Stimulated activated CD4-positive, alpha-beta T cell treated with anti-CD3 and anti-CD28 coated beads, Interleukin-4, amount 100 ng/mL, for 1 hour (primary cell): ENCODE results near the gene MEIOC.
A peak's percentile ranks its signal among the peaks of the same experiment; 100 is the strongest.
"Not testable (repeated sequence)": the region's sequence is repeated elsewhere in the genome, so short reads cannot be mapped to it uniquely, and the experiment has no call there.

Source experiments
- DNase-seq: peaks from one replicate; pipeline ENCODE4 v3.0.0-alpha.2; 2020

The MEIOC gene

DNA sequence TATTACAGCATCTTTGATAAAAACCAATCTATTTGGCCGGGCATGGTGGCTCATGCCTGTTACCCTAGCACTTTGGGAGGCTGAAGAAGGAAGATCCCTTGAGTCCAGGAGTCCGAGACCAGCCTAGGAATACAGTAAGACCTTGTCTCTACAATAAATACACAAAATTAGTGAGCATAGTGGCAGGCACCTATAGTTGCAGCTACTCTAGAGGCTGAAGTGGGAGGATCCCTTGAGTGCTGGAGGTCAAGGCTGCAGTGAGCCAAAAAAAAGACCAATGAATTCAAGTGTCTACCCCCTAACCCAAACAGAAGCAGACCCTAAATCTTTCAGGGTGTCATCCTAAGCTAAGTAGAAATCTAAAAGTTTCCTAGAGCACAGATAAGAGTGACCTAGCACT, 7.3 kb upstream of the MEIOC start:
- DNase-seq, result no peak

DNA sequence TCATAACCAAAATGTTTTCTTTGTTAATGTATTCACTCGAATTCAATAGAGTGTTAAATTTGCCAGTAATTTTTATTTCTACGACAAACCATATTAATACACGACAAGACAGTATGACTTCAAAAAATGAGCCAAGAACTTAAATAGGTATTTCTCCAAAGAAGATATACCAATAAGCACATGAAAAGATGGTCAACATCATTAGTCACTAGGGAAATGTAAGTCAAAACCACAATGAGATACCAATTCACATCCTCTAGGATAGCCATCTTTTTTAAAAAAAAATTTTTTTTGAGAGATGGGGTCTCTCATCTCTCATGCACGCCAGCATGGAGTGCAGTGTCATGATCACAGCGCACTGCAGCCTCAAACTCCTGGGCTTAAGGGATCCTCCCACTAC, 5.0 kb upstream of the MEIOC start:
- no peak for DNase-seq

DNA sequence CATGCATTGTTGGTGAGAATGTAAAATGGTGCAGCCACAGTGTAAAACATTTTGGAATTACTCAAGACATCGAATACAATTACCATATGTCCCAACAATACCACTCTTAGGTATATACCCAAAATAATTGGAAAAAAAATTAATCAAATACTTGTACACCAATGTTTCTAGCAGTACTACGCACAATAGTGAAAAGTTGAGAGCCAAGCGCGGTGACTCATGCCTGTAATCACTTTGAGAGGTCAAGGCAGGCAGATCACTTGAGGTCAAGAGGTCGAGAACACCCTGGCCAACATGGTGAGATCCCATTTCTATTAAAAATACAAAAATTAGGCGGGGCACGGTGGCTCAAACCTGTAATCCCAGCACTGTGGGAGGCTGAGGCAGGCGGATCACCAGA, 3.5 kb upstream of the MEIOC start:
- DNase-seq, result no peak

DNA sequence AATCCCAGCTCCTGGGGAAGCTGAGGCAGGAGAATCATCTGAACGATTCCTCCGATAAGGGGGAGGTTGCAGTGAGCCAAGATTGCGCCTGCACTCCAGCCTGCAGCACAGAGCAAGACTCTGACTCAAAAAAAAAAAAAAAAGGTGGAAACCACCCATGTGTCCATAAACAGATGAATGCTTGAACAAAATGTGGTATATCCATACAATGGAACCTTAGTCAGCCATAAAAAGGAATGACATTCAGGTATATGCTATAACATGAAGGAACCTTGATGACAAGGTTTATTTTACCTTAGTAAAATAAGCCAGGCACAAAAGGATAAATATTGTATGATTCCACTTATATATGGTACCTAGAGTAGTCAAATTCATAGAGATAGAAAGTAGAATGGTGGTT, 2.9 kb upstream of the MEIOC start:
- DNase-seq, result no peak

DNA sequence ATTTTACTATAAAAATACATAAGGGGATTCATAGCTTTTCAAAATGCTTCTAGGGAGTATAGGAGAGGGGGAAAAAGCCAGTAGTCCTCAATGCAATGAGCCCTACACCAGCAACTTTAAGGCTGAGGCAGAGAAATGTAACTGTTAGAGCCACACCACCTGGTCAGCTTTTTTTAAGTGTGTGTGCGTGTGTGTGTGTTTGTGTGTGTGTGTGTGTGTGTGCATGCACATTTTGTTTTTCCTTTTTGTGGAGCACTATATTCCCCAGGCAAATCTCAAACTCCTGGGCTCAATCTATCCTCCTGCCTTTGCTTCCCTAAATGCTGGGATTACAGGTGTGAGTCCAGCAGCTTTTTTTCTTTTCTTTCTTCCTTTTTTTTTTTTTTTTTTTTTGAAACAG, 2.3 kb upstream of the MEIOC start:
- DNase-seq, result no peak

DNA sequence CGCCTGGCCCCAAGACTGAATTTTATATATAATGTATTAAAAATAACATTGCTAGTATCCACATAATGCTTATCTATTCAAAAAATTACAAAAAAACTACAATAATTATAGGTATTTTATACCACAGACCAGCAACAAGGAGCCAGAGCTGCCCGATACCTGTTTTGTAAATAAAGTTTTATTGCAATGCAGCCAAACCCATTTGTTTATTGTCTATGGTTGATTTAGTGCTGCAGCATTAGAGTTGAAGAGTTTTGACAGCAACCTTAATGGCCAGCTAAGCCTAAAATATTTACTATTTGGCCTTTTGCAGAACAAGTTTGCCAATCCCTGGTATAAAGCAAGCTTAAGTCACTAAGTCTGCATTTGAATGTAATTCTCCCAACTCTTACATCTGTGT, 5.6 kb downstream of the MEIOC start:
- no peak for DNase-seq

DNA sequence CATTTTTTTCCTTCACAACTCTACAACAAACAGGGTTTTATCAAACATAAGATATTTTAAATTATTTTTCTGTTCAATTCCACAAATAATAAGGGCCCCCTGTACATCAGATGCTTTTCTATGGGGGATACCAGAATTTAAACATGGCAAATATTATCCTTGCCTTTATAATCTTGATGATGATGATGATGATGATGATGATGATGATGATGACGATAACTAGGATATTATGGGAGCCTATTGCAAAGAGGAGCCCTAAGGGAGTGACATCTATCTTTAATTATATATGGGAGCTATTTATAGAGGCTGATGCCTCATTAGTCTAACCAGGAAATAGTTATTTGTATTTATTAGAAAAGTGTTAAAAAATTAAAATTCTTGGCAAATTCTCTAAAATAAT, 6.8 kb downstream of the MEIOC start:
- DNase-seq, result no peak

DNA sequence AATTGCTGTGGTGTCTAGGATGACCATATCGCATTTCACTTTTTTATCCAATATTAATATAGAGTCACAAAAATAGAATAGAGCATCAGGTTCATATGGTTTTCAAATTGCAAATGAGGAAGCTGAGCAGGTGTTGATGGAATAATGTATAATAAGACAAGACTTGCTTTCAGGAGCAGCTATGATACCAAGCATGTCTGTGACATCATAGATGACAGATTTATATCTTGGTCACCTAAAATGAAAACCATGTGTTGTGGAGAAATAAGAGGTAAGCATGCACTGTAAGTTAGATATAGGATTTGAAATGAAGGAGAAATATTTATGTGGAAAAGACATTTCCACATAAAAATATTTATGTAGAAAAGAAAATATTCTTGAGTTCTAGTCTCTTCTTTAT, 8.6 kb downstream of the MEIOC start:
- DNase-seq, result no peak

DNA sequence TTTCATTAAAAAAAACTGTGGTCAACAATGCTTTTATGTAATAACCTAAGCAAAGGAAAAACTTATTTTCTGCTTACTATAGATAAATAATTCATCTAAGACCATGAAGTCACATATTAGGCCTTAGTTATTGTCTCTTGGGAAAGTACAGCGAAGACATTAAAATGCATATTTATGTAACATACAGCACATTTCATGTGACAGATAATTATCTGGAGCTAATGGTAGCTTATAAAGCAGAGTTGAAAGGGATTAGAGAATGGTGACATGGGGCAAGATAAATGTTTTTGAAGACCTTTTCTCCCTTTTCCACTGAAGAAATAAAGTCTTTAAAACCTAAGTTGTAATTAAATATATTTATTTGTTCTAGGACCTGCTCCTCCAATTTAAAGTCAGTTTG, 9.7 kb downstream of the MEIOC start:
- no peak for DNase-seq

DNA sequence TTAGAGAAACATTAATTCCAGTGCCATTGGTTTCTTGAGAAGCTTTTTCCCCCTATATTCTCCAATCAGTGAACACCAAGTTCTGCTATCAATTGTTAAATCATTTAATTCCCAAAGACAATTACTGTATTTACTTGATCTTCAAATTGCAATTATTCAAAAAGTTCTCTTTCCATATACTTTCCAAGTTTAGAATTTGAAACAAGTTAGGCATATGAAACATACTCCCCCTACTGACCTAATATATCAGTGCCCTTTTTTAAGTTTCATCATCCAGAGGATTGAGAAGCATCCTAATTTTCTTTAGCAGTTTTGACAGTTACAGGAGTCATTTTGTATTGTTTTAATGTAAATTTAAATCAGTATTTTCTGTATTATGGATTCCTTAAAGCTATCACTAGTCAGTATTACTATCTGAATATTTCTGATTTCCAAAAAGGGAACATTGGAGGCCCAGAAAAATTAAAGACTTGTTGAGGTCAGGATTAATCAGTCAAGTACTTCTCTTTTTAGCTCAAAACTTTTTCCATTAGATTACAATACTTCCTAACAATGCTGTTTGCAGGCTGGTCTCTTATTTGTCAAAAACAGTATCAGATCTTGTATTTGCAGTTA, 16.3 kb downstream of the MEIOC start:
- no peak for DNase-seq

DNA sequence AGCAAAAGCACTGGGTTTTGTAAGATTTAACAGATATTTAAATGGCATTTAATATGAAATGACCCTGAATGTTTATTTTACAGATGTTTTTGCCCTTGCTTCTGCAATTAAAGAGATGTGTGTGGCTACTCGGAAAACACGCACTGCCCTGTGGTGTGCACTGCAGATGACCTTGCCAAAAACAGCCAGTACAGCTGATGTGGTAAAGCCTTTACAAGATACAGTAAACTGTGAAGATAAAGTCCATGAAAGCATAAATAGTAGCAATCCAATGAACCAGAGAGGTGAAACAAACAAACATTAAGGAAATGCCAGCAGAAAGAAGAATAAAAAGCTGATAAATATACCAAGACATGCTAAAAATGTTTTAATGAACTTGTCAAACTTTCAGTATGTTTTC, 17.6 kb downstream of the MEIOC start:
- DNase-seq, result no peak

DNA sequence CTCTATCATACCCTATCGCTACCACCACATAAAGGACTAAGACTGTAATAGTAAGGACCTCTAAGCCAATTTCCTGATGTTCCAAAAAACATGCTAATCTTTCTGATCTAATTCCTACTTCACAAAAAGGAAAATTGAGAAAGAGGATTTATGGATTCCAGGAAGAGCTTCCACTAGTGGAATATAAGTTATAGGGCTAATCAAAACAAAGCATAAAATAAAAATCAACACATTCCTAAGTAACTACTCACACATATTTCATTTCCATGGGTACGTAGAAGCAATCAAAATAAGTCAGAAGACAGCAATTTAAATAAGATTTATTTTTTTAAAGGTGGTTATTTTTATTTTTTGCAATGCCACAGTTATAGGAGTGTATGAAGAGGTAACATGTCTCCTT, 20.9 kb downstream of the MEIOC start:
- no peak for DNase-seq

DNA sequence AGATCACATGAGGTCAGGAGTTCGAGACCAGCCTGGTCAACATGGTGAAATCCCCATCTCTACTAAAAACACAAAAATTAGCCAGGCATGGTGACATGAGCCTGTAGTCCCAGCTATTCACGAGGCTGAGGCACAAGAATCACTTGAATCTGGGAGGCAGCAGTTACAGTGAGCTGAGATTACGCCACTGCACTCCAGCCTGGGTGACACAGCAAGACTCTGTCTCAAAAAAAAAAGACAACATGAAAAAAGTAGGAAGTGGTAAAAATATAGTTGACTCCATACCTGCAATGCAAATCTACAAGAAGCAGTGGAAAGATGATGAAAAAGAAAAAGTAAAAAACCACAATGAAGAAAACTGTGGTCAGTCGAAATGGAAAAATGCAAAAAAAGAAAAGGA, 27.0 kb downstream of the MEIOC start:
- DNase-seq, result not testable (repeated sequence)

DNA sequence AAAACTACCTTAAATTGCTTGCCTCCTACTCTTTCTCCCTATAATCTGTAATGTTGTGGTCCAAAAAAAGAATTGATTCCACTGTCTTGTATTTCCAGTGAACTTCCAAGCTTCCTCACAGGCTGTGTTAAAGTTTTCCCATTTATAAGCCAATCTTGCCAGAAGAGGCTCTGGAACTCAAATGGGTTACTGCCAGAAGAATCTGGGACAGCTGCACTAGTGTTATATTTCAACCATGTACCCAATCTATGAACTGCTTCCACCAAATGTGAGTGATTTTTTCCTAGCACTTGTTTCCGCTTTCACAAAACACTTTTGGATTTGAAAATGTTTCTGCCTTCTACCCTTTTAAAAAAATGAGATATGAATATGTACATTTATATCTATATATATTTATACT, 31.5 kb downstream of the MEIOC start:
- no peak for DNase-seq

DNA sequence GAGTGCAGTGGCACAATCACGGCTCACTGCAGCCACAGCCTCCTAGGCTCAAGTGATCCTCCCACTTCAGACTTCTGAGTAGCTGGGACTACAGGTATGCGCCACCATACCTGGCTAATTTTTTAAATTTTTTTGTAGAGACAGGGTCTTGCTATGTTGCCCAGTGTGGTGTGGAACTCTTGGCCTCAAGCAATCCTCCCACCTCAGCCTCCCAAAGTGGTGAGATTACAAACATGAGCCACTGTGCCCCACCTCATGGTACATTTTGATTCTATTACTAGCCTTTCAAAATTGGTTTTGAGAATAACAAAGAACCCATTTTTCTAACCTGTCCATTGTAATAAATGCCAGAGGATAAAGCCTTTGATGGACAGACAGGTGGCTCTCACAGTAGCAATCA, 31.9 kb downstream of the MEIOC start:
- DNase-seq, result no peak

DNA sequence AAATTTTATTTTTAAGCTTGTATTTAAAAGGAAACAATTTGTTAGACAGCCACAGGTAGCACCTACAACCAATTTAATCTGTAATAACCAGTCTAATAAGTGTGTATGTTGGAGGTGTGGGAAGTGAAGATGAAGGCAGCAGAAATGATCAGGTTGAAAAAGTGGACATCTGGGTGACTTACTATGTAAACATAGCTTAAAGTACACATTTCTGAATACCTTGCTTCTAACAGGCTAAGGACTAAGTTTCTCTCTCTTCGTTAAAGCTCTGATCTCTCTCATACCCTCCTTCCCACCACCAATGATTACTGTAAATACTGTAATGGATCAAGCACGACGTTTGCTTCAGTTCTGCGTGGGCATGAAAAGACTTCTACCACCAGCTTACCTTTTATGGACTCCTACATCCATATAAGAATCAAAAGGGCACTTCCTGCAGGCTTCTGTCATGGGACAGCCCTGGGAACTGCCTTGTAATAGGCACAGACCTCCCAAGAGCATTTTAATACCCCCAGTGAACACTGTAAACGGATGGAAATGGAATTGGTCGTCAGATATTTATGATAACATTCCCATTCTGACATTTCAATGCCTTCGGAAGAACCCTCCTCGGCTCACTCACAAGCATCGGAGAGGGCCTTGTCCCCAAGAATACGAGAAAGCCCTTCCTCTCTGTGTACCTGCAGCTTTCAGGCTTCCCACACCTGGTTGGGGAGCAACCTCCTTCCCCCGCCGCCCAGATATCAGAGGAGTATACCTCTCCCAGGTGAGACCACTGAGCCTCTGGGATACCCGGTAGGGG, 32.6 kb downstream of the MEIOC start:
- DNase-seq, result no peak

DNA sequence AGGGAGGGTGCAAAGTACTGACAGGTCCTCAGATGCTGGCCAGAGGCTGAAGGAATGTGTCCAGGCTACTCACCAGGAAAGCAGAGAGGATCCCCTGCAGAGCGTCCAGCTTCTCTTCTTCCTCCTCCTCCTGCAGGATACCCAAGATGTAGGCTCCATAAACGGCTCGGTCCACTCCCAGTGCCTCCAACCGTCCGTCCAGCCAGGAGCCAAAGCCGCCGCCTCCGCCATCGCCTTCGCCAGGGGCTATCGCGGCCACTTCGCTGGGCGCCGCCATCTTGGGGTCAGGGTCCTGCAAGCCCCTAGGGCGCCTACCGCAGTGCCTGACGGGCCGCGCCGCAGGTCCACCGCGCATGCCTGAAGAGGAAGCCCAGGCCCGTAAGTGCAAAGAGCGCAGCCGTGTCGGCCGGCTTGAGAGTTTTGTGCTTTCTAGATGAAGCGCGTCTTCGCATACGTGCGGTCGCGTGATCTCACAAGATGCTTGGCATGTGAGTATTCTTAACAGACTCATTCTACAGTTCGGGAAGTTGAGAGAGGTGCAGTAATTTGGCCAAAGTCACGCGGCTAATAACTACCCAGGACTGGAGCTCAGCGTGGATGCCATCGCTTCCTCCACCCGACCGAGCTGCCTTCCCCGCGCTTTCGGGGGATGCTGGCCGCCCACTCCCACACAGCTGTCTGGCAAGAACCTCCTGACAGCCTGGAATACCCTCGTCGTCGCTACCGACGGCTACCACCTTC, 33.4 kb downstream of the MEIOC start, which contains the start of gene CCDC43:
CCDC43 (minus strand) TSS at position 300 of the 741 bp plus-strand sequence; CDS start at position 277, 23 bp downstream.
- DNase-seq, result peak; percentile 91

DNA sequence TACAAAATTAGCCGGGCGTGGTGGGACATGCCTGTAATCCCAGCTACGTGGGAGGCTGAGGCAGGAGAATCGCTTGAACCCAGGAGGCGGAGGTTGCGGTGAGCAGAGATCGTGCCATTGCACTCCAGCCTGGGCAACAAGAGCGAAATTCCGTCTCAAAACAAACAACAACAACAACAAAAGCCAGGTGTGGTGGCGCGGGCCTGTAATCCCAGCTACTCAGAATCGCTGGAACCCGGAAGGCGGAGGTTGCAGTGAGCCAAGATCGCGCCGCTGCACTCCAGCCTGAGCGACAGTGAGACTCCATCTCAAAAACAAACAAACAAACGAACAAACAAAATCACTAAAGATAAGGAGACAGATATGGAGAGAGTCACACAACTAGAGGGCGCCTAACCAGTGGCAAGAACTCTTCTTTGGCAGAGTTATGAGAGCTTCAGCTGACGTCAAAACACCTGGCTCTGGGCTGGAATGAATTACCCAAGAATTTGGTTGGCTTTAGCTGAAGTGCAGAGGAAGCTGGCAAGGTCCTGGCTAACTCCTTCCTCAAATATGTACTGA, 34.6 kb downstream of the MEIOC start:
- not testable (repeated sequence) for DNase-seq

DNA sequence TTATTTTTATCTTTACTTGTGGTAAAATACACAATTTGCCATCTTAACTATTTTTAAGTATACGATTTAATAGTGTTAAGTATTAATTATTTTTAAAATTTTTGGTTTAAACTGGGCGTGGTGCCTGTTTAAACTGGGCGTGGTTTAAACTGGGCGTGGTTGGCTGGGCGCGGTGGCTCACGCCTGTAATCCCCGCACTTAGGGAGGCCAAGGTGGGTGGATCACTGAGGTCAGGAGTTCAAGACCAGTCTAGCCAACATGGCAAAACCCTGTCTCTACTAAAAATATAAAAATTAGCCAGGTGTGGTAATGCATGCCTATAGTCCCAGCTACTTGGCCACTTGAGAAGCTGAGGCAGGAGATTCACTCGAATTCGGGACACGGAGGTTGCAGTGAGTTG, 37.3 kb downstream of the MEIOC start:
- no peak for DNase-seq

DNA sequence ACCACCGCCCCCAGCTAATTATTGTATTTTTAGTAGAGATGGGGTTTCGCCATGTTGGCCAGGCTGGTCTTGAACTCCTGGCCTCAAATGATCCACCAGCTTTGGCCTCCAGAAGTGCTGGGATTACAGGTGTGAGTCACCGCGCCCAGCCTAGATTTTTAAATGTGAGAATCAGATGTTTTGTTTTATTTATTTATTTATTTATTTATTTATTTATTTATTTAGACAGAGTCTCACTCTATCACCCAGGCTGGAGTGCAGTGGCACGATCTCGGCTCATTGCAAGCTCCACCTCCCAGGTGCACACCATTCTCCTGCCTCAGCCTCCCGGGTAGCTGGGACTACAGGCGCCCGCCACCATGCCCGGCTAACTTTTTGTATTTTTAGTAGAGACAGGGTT, 44.0 kb downstream of the MEIOC start:
- DNase-seq, result not testable (repeated sequence)

DNA sequence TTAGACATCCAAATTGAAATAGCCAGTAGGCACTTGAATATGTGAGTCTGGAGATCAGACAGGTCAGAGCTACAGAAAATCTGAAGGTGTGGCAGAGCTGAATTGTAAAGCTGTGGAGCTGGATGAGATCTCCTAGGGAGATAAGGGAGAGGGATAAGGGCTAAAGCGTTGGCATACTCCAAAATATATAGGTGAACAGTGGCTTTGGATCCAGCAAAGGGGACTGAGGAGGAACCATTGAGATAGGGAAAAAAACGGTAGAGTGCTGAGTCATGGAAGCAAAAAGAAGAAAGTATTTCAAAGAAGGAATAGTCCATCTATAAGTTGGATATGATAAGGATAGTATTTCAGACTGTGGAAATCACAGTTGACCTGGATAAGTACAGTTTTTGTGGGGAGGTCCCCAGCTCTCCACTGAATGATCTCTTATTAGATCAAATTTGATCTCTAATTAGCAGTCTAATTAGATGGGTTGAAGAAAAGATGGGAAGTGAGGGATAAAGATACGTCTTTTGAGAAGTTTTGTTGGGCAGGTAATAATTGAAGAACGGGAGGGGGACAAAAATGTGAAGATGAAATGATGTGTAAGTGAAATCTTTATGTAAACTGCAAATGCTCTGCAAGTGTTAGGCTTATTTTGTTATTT, 51.6 kb downstream of the MEIOC start:
- DNase-seq, result no peak

DNA sequence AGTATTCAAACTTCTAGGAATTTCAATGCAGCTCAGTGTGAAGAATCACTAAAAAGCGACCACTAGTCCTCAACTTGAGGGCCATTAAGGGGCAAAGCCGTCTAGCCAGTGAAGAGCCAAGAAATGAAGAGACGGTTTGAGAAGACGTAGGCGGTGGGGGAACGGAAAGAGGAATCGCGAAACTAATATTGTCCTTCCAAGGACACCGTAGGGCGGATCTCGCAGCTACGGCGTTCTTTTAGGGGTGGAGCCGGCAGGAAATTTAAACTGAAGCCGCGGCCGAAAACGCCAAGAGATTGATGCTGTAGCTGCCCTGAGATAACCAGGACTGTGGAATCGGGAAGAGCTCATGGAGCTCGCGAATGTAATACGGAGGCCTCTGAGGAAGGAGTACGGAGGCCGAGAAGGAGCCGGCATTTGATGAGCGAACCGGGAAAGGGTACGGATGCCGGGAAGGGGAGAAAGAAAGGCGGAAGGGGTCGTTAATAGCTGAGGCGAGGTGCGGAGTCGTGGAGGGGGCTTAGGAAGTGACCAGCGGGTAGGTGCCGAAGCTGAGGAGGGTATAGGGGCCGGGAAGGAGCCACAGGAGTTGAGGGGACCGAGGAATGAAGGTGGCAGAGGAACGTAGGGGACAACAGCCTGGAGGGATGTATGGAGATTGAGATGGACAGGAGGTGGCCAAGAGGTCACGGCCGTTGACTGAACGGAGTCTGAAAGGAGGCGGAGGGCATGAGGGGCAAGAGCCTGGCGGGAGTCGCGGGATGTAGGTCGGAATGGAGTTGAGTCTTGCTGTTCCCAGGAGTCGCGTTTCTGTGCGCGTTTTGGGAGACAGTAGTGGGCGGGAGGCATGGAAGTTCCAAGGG, 52.4 kb downstream of the MEIOC start, which contains the start of gene DBF4B:
DBF4B (plus strand) TSS at position 265 of the 863 bp plus-strand sequence; CDS start at position 421, 156 bp downstream.
- DNase-seq, result peak; percentile 74
